ENCODE measurements around the gene LRRN4.

DNA sequence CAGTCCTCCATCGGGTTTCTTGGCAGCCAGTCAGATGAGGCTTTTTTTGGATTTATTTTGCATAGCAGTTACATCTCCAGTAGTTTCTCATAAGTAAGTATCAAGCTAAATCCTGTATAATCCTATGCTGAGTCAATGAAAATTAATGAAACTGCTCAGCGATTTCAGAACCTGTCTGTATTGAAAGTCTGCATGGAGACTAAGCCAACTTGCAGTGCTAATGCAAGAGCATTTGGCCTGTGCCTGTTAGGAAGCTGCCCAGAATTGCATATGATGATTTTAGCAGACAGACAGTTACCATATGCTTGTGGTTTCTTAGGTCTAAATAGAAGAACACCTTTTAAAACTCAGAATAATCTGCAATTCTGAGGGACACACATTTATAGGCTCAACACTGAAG is 25.2 kb upstream of the LRRN4 start:
- TF ChIP-seq, protein P1, sequence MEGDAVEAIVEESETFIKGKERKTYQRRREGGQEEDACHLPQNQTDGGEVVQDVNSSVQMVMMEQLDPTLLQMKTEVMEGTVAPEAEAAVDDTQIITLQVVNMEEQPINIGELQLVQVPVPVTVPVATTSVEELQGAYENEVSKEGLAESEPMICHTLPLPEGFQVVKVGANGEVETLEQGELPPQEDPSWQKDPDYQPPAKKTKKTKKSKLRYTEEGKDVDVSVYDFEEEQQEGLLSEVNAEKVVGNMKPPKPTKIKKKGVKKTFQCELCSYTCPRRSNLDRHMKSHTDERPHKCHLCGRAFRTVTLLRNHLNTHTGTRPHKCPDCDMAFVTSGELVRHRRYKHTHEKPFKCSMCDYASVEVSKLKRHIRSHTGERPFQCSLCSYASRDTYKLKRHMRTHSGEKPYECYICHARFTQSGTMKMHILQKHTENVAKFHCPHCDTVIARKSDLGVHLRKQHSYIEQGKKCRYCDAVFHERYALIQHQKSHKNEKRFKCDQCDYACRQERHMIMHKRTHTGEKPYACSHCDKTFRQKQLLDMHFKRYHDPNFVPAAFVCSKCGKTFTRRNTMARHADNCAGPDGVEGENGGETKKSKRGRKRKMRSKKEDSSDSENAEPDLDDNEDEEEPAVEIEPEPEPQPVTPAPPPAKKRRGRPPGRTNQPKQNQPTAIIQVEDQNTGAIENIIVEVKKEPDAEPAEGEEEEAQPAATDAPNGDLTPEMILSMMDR (IDR thresholded peaks at IDR 0.05; ENCODE audit: low read depth, low read length, poor library complexity, severe bottlenecking), result no peak
- no peak for TF ChIP-seq EZH2phosphoT487 (IDR thresholded peaks at IDR 0.05; ENCODE audit: borderline replicate concordance, low read length)

All from DOHH2 (cell line).